Fibroblast of peridontal ligament (primary cell): ENCODE measurements around the gene IFNL2.
A peak's percentile ranks its signal among the peaks of the same experiment; 100 is the strongest.
"Not testable (repeated sequence)": the region's sequence is repeated elsewhere in the genome, so short reads cannot be mapped to it uniquely, and the experiment has no call there.

Source experiments
- DNase-seq: peaks from one replicate; pipeline ENCODE4 v3.0.0-alpha.2; 2010; ENCODE audit errors: extremely low read depth

The IFNL2 gene

DNA sequence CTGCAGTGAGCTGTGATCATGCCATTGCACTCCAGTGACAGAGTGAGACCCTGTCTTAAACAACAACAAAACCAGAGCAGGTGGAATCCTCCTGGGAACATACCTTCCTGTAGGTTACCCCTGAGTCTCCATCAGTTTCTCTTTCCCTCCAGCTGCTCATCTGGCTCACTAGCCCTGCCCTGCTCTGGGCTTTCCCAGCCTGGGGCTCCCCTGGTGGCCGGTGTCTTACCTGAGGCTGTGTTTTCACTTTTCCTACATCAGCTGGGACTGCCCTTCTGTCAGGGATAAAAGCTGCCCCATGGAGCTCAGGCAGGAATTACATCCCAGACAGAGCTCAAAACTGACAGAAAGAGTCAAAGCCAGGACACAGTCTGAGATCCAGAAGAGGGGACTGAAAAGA lies at the start of gene IFNL2:
IFNL2 (plus strand) TSS at position 312 of the 400 bp plus-strand sequence. CDS start 173 bp downstream, outside the sequence.
- DNase-seq: not testable (repeated sequence)

DNA sequence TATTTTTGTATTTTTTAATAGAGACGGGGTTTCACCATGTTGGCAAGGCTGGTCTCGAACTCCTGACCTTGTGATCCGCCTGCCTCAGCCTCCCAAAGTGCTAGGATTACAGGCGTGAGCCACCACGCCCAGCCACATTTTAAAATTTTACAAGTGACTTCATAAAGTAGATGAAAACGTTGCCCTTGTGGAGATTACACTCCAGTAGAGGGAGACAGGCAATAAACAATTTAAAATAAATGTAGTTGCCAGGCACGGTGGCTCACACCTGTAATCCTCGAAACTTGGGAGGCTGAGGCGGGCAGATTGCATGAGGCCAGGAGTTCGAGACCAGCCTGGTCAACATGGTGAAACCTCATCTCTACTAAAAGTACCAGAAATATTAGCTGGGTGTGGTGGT lies 49.1 kb upstream of the IFNL2 start:
- not testable (repeated sequence) for DNase-seq

DNA sequence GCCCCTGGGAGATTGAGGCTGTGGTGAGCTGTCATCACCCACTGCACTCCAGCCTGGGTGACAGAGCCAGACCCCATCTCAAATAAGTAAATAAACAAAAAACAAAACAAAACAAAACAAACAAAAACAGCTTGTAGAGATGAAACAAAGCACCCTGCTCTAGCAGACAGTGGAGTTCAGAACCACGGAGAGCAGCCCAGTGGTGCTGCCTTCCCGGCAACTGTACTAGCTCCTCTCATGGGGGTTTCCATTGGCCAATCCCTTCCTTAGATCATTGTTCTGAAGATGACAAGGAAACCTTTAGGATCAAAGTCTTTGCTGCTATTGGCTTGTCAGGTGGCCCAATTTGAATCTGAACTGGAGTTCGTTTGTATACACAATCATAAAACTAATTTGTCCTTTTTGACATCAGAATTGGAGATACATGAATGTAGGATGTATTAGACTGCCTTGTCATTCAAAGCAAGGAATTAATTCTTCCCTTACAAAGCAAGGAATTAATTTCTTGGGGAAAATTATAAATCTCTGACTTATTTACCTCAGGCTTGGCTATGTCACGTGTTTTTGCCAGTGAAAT lies 44.4 kb upstream of the IFNL2 start:
- DNase-seq: peak; percentile 21

DNA sequence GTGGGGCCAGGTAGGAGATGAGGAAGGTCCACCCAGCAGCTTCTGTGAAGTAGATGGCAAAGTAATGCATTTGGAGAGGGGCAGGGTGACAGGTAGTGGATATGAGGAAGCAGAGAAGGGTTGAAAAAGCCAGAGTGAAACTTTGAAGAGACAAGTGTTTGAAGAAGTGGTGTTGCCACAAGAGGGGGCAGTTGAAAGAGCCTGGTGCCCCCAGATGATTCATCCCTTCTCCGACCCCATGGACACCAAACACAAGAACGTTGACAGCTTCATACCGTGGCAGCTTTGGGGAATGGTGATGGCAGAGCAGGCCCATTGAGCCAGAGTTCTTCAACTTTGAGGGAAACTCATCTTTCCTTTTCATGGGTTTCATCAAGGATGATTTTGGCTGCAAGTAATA lies 43.3 kb upstream of the IFNL2 start:
- DNase-seq: no peak

DNA sequence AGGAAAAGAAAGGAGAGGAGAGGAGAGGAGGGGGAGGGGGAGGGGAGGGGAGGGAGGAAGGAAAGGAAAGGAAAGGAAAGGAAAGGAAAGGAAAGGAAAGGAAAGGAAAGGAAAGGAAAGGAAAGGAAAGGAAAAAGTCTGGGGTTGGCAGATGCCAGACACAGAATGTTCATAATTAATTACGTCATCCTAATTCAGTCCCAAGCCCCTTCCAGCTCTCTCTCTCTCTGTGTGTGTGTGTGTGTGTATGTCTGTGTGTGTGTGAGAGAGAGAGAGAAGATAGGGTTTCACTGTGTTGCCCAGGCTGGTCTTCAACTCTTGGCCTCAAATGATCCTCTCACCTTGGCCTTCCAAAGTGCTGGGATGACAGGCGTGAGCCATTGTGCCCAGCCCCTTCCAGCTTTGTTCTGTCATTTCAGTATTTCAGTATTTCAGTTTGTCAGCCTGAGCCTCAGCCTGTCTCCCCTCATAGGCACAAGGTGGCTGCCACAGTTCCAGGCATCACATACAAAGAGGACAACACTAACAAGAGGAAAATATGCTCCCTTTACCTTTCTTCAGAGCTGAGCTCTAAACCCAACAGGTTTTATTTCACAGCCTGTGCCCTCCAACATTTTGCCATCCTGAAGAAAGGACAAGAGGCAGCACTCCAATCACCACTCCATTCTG lies 38.0 kb upstream of the IFNL2 start:
- DNase-seq: no peak

DNA sequence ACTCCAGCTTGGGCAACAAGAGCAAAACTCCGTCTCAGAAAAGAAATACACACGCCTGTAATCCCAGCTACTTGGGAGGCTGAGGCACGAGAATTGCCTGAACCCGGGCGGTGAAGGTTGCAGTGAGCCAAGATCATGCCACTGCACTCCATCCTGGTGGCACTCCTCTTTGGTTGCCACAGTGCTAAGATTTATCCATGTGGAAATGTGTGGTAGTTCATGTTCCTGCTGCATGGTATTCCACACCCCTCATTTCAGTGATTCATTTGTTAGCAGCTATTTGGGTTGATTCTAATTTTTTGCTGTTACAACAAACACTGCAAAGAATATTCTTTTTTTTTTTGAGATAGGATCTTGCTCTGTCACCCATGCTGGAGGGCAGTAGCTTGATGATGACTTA lies 35.5 kb upstream of the IFNL2 start:
- no peak for DNase-seq

DNA sequence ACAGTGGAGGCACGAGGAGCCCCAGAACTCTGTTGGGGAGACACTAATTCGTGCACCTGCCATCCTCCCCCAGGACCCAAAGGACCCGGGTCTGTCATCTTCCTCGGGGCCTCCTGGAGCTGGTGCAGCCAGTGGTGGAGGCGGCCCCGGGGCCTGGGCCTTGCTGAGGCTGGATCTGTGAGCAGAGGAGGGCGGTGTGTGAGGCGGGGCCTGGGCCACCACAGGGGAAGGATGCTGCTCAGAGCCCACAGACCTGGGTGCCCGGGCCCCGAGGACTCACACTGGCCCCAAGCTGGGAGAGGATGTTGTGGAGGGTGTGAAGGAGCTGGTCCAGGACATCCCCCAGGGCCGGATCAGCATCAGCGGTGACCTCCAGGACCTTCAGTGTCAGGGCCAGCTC lies 31.7 kb upstream of the IFNL2 start:
- DNase-seq: no peak

DNA sequence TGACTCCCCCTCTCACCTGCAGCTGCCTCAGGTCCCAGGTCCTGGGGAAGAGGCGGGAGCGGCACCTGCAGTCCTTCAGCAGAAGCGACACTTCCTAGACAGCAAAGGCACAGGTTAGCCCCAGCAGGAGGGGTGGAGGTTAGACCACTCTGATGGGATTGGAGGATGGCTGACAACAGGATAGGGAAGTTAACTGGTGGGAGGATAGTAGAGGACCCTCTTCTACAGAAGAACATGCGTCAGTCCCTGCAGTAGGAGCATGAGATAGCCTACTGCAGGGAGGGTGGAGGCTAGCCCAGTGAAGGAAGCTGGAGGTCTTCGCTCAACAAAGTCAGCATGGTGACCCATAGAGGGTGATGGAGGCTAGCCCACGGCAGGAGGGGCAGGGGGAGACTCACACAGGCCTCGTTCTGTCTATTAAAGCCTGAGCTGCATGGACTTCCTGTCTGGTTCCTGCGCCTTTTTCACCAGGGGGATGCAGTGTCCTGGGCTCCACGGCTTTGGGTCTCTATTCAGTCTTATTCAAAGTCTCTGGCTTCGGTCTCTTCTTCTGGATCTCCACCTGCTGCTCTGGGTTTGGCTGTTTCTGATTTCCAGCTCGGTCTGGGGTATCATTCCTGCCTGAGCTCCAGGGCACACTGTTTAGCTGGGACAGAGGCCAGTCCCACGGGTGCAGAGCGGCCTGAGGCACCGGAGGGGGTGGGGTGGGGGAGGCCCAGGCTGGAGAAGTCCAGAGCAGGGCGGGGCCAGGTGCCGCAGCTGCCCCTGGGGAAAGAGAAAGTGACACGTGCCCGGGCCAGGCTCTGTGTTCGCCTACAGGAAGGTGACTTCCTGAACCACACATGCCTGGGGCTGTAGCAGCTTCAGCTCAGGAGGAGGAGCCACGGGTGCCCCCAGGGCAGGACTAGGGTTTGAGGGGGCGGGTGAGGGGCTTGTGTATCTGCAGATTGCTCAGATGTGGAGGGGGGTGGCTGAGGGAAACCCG lies 30.7 kb upstream of the IFNL2 start:
- DNase-seq: no peak

DNA sequence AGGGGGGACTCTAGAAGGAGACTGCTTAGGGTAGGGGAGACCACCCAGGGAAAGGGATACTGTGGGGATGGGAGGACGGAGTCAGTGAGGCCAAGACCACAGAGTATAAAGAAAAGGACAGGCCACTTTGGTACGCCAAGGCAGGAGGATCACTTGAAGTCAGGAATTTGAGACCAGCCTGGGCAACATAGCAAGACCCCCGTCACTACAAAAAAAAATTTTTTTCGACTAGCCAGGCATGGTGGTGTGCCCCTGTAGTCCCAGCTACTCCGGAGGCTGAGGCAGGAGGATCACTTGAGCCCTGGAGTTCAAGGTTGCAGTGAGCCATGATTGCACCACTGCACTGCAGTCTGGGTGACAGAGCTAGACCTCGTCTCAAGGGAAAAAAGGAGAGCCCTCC lies 30.0 kb upstream of the IFNL2 start:
- DNase-seq: no peak

DNA sequence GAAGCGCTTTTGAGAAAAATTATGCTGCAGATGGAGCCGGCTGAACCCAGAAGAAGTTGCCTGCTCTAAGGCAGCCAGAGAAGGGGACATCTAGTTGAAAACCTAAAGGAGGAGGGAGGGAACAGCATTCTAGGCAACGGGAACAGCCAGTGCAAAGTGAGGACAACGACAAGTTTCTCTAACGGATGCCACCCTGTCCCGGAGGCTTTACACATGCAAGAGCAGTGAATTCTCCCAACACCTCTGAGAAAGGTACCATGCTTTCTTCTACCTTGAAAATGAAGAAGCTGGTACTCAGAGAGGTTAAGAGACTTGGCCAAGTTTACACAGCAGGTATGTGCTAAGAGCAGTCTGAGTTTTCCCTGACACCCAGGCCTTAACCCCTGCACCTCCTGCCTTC lies 29.3 kb upstream of the IFNL2 start:
- no peak for DNase-seq

DNA sequence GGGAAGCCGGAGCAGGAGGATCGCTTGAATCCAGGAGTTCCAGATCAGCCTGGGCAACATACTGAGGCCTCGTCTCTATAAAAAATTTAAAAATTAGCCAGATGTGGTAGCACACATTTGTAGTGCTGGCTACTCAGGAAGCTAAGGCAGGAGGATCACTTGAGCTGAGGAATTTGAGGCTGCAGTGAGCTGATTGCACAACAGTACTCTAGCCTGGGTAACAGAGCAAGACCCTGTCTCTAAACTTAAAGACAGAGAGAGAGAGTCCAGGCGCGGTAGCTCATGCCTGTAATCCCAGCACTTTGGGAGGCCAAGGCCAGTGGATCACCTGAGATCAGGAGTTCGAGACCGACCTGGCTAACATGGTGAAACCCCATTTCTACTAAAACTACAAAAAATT lies 27.8 kb upstream of the IFNL2 start:
- DNase-seq: no peak

DNA sequence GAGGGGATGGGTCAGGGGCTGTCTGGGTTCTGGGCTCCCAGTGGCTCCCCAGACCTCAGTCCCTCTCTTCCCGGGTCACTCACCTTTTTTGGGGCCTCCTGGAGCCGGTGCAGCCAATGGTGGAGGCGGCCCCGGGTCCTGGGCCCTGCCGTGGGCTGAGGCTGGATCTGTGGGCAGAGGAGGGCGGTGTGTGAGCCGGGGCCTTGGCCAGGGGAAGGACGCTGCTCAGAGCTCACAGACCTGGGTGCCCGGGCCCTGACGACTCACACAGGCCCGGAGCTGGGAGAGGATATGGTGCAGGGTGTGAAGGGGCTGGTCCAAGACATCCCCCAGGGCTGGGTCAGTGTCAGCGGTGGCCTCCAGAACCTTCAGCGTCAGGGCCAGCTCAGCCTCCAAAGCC lies 24.5 kb upstream of the IFNL2 start:
- not testable (repeated sequence) for DNase-seq

DNA sequence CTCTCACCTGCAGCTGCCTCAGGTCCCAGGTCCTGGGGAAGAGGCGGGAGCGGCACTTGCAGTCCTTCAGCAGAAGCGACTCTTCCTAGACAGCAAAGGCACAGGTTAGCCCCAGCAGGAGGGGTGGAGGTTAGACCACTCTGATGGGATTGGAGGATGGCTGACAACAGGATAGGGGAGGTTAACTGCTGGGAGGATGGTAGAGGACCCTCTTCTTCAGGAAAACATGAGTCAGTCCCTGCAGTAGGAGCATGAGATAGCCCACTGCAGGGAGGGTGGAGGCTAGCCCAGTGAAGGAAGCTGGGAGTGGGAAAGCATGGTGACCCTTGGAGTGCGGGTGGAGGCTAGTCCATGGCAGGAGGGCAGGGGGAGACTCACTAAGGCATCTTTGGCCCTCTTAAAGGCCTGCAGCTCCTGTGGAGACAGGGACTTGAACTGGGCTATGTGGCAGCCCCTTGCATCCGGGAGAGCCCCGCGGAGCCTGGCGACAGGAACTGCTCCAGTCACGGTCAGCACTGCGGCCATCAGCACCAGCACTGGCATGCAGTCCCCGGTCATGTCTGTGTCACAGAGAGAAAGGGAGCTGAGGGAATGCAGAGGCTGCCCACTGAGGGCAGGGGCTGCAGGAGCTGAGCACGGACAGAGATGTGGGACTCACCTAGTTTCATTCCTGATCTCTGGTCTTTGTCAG lies 23.6 kb upstream of the IFNL2 start, which contains the start of gene IFNL3:
IFNL3 (minus strand) TSS at position 597 of the 691 bp plus-strand sequence; CDS start at position 558, 39 bp downstream.
- DNase-seq: not testable (repeated sequence)

DNA sequence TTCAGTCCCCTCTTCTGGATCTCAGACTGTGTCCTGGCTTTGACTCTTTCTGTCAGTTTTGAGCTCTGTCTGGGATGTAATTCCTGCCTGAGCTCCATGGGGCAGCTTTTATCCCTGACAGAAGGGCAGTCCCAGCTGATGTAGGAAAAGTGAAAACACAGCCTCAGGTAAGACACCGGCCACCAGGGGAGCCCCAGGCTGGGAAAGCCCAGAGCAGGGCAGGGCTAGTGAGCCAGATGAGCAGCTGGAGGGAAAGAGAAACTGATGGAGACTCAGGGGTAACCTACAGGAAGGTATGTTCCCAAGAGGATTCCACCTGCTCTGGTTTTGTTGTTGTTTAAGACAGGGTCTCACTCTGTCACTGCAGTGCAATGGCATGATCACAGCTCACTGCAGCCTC lies 23.0 kb upstream of the IFNL2 start:
- DNase-seq: not testable (repeated sequence)

DNA sequence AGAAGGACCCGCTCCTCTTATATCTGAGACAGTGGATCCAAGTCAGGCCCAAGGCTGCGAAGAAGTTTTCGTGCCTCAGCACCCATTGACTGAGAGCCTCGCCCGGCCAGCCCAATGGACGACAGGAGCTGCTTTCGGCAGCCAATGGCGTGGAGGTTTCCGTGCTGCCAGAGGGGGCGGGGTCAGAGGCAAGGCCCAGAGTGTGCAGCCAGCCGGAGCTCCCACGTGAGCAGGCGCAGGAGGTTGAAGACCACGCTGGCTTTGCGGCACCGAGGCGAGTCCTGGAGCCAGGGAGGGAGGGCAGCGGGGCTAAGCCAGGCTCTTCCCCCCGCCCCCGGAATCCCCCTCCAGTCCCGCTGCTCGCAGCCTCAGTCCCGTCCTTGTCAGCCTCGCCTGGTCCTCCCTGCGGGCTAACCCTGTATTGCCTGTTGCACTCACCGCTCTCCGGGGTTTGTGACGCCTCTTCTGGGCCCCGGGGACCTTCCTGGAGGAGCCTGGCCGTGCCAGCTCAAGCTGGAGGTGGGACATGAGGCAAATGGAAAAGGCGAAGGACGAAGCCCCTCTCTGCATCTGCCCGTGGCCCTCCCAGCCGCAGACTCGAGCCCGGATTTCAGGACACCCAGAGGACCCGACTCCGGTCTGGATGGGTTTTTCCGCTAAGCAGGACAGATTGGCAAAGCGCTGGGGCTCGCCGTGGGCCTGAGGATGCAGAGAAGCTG lies 21.1 kb upstream of the IFNL2 start:
- no peak for DNase-seq

DNA sequence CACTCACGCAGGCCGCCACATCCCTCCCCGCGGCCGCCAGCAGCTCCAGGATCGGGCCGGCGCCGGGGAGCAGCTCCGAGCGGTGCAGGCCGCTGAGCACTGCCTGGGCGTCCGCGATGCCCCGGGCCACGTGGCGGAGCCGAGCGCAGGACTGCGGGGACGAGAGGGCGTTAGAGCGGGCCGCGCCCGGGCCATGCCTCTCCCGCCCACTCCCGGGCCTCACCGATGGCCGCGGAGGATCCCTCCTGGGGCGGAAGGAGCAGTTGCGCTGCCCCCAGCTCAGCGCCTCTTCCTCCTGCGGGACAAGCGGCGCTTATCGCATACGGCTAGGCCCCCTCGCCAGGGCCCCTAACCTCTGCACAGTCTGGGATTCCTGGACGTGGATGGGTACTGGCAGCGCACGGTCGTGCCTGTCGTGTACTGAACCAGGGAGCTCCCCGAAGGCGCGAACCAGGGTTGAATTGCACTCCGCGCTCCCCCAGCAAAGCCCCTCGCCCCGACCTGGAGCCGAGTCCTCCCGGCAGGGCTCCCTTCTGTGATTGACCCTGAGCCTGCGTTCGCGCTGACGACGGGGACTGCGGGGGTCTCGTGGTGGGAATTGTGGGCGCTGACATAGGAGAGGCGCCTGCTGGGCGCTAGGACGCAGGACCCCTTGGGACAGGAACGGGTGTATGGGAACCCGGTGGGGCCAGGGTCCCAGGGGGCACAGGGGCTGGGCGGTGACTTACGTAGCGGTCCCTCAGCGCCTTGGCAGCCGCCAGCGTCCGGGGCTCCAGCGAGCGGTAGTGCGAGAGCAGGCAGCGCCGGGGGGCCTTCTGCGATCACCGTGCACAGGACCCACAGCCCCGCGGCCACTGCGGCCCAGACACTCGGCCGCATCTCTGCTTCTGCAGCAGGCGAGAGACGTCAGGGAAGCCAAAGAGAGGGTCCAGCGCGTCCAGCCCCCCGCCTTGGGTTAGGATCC lies 20.2 kb upstream of the IFNL2 start:
- no peak for DNase-seq

DNA sequence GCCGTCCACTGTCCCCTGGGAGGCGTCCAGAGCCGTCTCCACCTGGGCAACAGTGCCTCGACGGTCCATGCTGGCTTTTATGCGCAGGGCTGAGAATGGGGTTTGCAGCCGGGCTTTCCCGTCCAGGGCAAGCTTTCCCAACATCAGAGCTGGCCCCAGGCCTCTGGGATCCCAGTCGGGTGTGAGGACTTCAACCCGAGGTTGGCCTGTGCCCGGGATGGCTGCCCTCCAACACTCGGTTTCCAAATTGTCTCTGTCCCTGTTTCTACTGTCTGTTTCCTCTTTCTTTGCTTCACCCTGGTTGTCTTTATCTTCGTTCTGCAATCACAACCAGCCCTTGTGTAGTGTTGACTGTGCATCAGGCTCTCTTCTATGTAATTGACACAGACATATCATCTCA lies 19.4 kb upstream of the IFNL2 start, which contains the start of gene IFNL4:
IFNL4 (minus strand) TSS at position 51 of the 400 bp plus-strand sequence.
- no peak for DNase-seq

DNA sequence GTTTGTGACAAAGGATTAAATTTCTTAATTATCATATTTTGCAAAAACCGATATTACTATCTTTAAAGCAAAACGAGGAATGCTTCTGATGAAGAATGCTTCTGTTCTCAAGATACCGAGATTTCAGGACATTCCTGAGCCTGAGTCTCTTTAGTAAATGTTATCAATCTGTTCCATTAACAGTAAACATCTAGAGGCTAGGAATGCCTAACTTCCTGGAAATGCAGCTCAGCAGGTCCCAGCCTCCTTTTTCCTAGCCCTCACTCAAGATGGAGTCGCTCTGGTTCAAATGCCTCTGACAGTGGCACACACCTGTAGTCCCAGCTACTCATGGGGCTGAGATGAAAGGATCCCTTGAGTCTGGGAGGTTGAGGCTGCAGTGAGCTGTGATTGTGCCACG lies 17.1 kb upstream of the IFNL2 start:
- DNase-seq: no peak

DNA sequence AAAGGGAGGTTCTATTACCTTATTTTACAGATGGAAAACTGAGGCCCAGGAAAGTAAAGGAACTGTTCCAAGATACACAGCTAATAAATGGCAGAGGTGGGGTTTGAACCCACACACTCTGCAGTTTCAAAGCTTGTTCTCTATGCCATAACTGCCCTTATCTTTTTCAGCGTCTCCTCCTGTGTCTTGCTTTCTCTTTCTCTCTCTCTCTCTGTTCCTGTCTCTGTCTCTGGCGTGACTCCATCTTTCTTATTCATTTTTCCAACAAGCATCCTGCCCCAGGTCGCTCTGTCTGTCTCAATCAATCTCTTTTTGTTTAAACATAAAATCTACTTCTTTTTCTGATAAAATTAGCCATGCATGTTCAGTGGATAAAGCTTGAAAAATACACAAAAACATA lies 16.4 kb upstream of the IFNL2 start:
- DNase-seq: no peak

DNA sequence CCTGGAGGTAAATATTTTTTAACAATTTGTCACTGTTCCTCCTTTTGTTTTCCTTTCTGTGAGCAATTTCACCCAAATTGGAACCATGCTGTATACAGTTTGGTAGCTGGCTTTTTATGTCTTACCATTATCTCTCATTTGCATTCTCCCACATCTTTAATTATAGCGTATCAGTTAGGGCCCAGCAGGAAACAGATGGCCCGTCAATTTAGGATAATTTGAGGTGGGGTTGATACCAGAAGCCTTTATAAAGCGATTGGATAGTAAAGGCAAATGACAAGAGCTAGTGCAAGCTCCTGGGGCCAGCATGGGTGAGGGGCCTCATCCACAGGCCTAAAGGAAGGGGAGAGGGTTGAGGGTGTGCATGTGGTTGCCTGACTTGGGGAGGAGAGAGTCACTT lies 15.7 kb upstream of the IFNL2 start:
- no peak for DNase-seq
